Astrocyte (in vitro differentiated cells and primary cell): ENCODE data around the gene FHIT. TPM values are rescaled to one million over a fixed set of nuclear protein-coding genes. Genes with fewer than 3 reads are reported as not detected.

Experiments
- DNase-seq: peaks from one replicate; pipeline ENCODE4 v3.0.0-alpha.2; 2010; ENCODE audit warnings: low read depth
- FAIRE-seq: peaks from 2 replicates; lab custom pipeline; 2011; peaks lifted over from hg19 to GRCh38; lab: Jason Lieb, UNC
- H2AFZ ChIP-seq: 2 replicates; pipeline ENCODE4 v1.6.0; 2012; ENCODE audit warnings: low read depth, low read length, inconsistent platforms
- H3K27ac ChIP-seq: 2 replicates; pipeline ENCODE4 v1.5.1; 2011; ENCODE audit warnings: low read depth, low read length, inconsistent platforms
- H3K27me3 ChIP-seq: 2 replicates; pipeline ENCODE4 v1.6.0; 2011; ENCODE audit warnings: low read length, inconsistent platforms; ENCODE audit not compliant: insufficient read depth
- H3K36me3 ChIP-seq: 2 replicates; pipeline ENCODE4 v1.5.1; 2011; ENCODE audit warnings: low read length, inconsistent platforms; ENCODE audit not compliant: insufficient read depth
- H3K4me1 ChIP-seq: 2 replicates; pipeline ENCODE4 v1.5.1; 2011; ENCODE audit warnings: low read length, inconsistent platforms; ENCODE audit not compliant: insufficient read depth
- H3K4me2 ChIP-seq: 2 replicates; pipeline ENCODE4 v1.6.0; 2012; ENCODE audit warnings: low read length, inconsistent platforms
- H3K4me3 ChIP-seq: 2 replicates; pipeline ENCODE4 v1.5.1; 2011; ENCODE audit warnings: low read depth, mild to moderate bottlenecking, low read length, inconsistent platforms; ENCODE audit not compliant: insufficient read depth
- H3K79me2 ChIP-seq: 2 replicates; pipeline ENCODE4 v1.6.0; 2012; ENCODE audit warnings: mild to moderate bottlenecking, low read length, inconsistent platforms; ENCODE audit not compliant: insufficient read depth
- H3K9ac ChIP-seq: 2 replicates; pipeline ENCODE4 v1.6.0; 2012; ENCODE audit warnings: mild to moderate bottlenecking, low read length, inconsistent platforms
- H3K9me3 ChIP-seq: 2 replicates; pipeline ENCODE4 v1.5.1; 2012; ENCODE audit warnings: low read depth, mild to moderate bottlenecking, low read length, inconsistent platforms; ENCODE audit not compliant: insufficient read depth
- H4K20me1 ChIP-seq: 2 replicates; pipeline ENCODE4 v1.6.0; 2012; ENCODE audit warnings: low read length, inconsistent platforms; ENCODE audit not compliant: insufficient read depth
- H3K27ac Mint-ChIP-seq: one replicate; pipeline ENCODE4 v1.8.0; 2021; ENCODE audit warnings: mild to moderate bottlenecking, mixed read lengths; ENCODE audit not compliant: unreplicated experiment
- H3K27me3 Mint-ChIP-seq: one replicate; pipeline ENCODE4 v1.8.0; 2021; ENCODE audit warnings: low read depth, mixed read lengths; ENCODE audit not compliant: unreplicated experiment
- H3K36me3 Mint-ChIP-seq: one replicate; pipeline ENCODE4 v1.8.0; 2021; ENCODE audit warnings: low read depth, mixed read lengths; ENCODE audit not compliant: unreplicated experiment
- H3K4me1 Mint-ChIP-seq: one replicate; pipeline ENCODE4 v1.8.0; 2021; ENCODE audit warnings: low read depth, mixed read lengths; ENCODE audit not compliant: unreplicated experiment
- H3K4me3 Mint-ChIP-seq: one replicate; pipeline ENCODE4 v1.8.0; 2021; ENCODE audit warnings: mild to moderate bottlenecking, moderate library complexity, mixed read lengths; ENCODE audit not compliant: unreplicated experiment
- H3K9me3 Mint-ChIP-seq: one replicate; pipeline ENCODE4 v1.8.0; 2021; ENCODE audit warnings: mild to moderate bottlenecking, mixed read lengths; ENCODE audit not compliant: unreplicated experiment
- EZH2 ChIP-seq: IDR thresholded peaks from 2 replicates; pipeline ENCODE4 v1.6.1; 2012; ENCODE audit warnings: mild to moderate bottlenecking, low read length, inconsistent platforms; ENCODE audit not compliant: insufficient read depth
- total RNA-seq: library from RNA; stranded (reverse); gene quantifications from 2 replicates; pipeline ENCODE4 v1.2.1, GENCODE V29; 2021
- TF ChIP-seq, protein P1 (sequence below): IDR thresholded peaks from 2 replicates; pipeline ENCODE4 v1.5.1; 2011; ENCODE audit warnings: low read depth, mild to moderate bottlenecking, inconsistent platforms, low read length, moderate library complexity; ENCODE audit not compliant: insufficient read depth

The FHIT gene
- total RNA-seq, 1 donor from 2014 or later = 6.7 TPM

DNA sequence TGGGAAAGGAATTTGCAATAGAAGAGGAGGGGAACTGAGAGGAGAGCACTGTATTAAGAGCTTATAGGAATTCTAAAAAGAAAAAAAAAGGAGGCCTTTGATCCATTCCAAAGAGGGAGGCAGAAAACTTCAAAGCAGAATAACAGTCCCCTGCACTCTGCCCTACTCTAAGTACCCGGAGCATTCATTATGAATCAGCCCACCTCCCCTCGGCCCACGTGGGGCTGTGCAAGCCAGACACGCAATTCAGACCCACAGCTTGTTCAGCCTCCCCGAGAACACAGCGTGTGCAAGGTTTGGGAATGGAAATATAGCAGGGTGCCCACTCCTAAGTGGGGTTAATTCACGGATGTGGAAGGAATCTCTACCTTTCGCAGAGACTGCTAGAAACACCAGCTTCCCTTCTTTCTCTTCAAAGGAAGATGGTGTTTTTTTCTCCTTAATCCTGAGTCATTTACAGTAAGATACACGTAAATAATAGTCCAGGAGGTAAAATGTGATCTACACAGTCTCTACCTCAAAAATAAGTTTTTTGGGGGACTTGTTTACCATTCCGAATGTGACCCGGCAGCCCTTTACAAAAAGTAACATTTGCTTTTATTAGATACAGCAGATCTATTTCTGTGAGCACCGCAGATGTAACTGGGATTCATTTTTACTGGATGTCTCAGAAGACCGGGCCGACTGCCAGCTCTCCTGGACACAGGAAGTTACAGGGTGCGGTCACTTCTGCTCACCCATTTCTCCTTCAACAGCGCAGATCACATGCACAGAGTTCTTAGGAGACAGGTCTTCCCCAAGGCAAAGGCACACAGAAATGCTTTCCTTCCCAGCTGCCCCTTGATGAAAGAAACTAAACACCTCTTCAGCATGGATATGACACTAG lies 1433.0 kb downstream of the FHIT start:
- peak overlapping the region; percentile 43 for H3K4me3 ChIP-seq
- no peaks in the 10 kb centered on the region for H3K36me3 ChIP-seq
- no peak for TF ChIP-seq EZH2
- TF ChIP-seq, protein P1, sequence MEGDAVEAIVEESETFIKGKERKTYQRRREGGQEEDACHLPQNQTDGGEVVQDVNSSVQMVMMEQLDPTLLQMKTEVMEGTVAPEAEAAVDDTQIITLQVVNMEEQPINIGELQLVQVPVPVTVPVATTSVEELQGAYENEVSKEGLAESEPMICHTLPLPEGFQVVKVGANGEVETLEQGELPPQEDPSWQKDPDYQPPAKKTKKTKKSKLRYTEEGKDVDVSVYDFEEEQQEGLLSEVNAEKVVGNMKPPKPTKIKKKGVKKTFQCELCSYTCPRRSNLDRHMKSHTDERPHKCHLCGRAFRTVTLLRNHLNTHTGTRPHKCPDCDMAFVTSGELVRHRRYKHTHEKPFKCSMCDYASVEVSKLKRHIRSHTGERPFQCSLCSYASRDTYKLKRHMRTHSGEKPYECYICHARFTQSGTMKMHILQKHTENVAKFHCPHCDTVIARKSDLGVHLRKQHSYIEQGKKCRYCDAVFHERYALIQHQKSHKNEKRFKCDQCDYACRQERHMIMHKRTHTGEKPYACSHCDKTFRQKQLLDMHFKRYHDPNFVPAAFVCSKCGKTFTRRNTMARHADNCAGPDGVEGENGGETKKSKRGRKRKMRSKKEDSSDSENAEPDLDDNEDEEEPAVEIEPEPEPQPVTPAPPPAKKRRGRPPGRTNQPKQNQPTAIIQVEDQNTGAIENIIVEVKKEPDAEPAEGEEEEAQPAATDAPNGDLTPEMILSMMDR = no peak
- peak overlapping the region; percentile 91 for H3K9ac ChIP-seq
- H3K36me3 Mint-ChIP-seq = peaks cover 2% of the 10 kb centered on the region
- peak overlapping the region; percentile 97 for H3K27ac ChIP-seq
- no peak overlapping the region for H3K4me3 Mint-ChIP-seq
- peaks cover 26% of the 10 kb centered on the region for H3K4me1 ChIP-seq
- DNase-seq (peak; percentile 98), FAIRE-seq (peak; percentile 99)
- H3K4me2 ChIP-seq = peak overlapping the region; percentile 91
- peak overlapping the region; percentile 61 for H2AFZ ChIP-seq
- H3K9me3 ChIP-seq = no peaks in the 10 kb centered on the region
- H3K4me1 Mint-ChIP-seq = peaks cover 24% of the 10 kb centered on the region
- H3K27ac Mint-ChIP-seq = peak overlapping the region; percentile 44
- peaks cover 3% of the 10 kb centered on the region for H3K9me3 Mint-ChIP-seq
- H4K20me1 ChIP-seq = no peaks in the 10 kb centered on the region
- no peaks in the 10 kb centered on the region for H3K79me2 ChIP-seq
- no peaks in the 10 kb centered on the region for H3K27me3 ChIP-seq
- H3K27me3 Mint-ChIP-seq = no peaks in the 10 kb centered on the region

- peaks cover 24% of the 10 kb centered on the region for H3K4me1 Mint-ChIP-seq
These were observed 1433.7 kb downstream of the FHIT start for GRCh38 chr3:59817511-59817910.

More at GRCh38 chr3:59817511-59817910, 1433.7 kb downstream of the FHIT start:
- Histone ChIP-seq H4K20me1 (no peaks in the 10 kb centered on the region), H3K4me2 (peak overlapping the region; percentile 91), H3K36me3 (no peaks in the 10 kb centered on the region), H3K9ac (peak overlapping the region; percentile 91), H3K27ac (peak overlapping the region; percentile 97), H2AFZ (peak overlapping the region; percentile 61), H3K79me2 (no peaks in the 10 kb centered on the region), H3K27me3 (no peaks in the 10 kb centered on the region), H3K4me1 (peaks cover 34% of the 10 kb centered on the region), H3K9me3 (no peaks in the 10 kb centered on the region), H3K4me3 (peak overlapping the region; percentile 43)
- no peak for FAIRE-seq
- TF ChIP-seq, protein P1 = no peak
- no peak for TF ChIP-seq EZH2
- Mint-ChIP-seq H3K4me3 (no peak overlapping the region), H3K36me3 (no peaks in the 10 kb centered on the region), H3K27me3 (no peaks in the 10 kb centered on the region), H3K27ac (peak overlapping the region; percentile 44), H3K9me3 (no peaks in the 10 kb centered on the region)
- no peak for DNase-seq
